WERI-Rb-1 (cell line): ENCODE results near the gene KLK4.

Experiments
- DNase-seq: peaks from one replicate; pipeline ENCODE4 v3.0.0-alpha.2; 2020
- H3K27ac ChIP-seq: fragments of 250-450 bp; sonication (Bioruptor Pico); 2 replicates; pipeline ENCODE4 v1.5.1; 2020; ENCODE audit warnings: mild to moderate bottlenecking, moderate library complexity
- H3K27me3 ChIP-seq: fragments of 250-450 bp; sonication (Bioruptor Pico); 2 replicates; pipeline ENCODE4 v1.5.1; 2021; ENCODE audit warnings: mild to moderate bottlenecking, low read depth, moderate library complexity; ENCODE audit not compliant: insufficient read depth, severe bottlenecking
- H3K36me3 ChIP-seq: fragments of 250-450 bp; sonication (Bioruptor Pico); 2 replicates; pipeline ENCODE4 v1.5.1; 2020; ENCODE audit warnings: mild to moderate bottlenecking, moderate library complexity
- H3K4me3 ChIP-seq: 2 replicates; pipeline ENCODE4 v1.5.1; 2011; ENCODE audit warnings: low read depth, mild to moderate bottlenecking, control low read depth, low read length
- H3K9me3 ChIP-seq: fragments of 250-450 bp; sonication (Bioruptor Pico); 2 replicates; pipeline ENCODE4 v1.5.1; 2021; ENCODE audit warnings: mild to moderate bottlenecking, moderate library complexity; ENCODE audit not compliant: severe bottlenecking
- TF ChIP-seq, protein P1 (sequence below): IDR thresholded peaks from 2 replicates; pipeline ENCODE4 v1.5.1; 2011; ENCODE audit warnings: low read depth, mild to moderate bottlenecking, control low read depth, inconsistent platforms, low read length

Gene KLK4

DNA sequence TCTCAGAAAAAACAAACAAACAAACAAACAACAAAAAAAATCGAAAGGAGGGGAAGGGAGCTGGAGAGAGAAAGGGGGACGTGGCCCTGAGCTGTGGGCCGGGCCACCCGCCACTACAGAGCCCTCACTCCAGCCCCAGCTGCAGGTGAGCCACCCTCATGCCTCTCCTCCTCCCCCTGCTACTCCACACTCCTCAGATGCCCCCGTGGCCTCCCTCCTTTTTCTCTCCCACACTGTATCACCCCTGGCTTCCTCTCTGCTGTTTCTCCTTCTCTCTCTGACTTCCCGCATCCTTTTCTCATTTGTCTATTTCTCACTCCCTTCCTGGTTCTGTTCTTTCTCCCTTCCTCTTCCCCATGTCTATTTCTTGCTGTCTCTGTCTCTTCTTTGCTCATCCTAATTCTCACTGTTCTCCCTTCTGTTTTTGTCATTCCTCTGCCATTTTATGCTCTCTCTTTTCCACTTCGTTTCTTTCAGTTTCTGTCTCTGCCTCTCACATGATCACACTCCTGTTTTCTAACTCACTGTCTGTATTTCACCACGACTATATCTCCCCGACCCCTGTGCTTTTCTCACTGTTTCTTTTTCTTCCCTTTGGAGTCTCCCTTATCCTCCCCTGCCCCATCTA lies 35.3 kb downstream of the KLK4 start:
- Histone ChIP-seq H3K4me3 (no peak overlapping the region), H3K27ac (no peak overlapping the region), H3K27me3 (peaks cover 95% of the 10 kb centered on the region)

DNA sequence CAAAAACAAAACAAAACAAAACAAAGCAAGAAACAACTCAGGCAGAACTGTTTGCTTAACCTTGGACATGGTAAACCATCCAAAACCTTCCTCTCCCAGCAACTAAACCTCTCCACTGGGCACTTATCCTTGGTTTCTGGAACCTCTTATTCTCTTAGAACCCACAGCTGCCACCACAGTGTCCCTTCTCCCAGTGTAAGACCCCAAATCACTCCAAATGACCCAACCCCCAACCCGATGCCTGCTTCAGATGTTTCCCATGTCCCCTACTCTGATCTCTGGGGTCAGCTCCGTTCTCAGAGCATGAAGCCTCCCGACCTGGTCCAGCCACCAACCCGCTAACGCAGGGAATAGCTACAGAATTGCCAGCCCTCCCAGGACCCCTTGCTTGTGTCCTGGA lies 37.0 kb downstream of the KLK4 start:
- TF ChIP-seq, protein P1, sequence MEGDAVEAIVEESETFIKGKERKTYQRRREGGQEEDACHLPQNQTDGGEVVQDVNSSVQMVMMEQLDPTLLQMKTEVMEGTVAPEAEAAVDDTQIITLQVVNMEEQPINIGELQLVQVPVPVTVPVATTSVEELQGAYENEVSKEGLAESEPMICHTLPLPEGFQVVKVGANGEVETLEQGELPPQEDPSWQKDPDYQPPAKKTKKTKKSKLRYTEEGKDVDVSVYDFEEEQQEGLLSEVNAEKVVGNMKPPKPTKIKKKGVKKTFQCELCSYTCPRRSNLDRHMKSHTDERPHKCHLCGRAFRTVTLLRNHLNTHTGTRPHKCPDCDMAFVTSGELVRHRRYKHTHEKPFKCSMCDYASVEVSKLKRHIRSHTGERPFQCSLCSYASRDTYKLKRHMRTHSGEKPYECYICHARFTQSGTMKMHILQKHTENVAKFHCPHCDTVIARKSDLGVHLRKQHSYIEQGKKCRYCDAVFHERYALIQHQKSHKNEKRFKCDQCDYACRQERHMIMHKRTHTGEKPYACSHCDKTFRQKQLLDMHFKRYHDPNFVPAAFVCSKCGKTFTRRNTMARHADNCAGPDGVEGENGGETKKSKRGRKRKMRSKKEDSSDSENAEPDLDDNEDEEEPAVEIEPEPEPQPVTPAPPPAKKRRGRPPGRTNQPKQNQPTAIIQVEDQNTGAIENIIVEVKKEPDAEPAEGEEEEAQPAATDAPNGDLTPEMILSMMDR = no peak

More for the DNA sequence above, 35.3 kb downstream of the KLK4 start:
- no peak for DNase-seq
- TF ChIP-seq, protein P1 = no peak
- Histone ChIP-seq H3K9me3 (no peaks in the 10 kb centered on the region), H3K36me3 (no peaks in the 10 kb centered on the region)

DNA sequence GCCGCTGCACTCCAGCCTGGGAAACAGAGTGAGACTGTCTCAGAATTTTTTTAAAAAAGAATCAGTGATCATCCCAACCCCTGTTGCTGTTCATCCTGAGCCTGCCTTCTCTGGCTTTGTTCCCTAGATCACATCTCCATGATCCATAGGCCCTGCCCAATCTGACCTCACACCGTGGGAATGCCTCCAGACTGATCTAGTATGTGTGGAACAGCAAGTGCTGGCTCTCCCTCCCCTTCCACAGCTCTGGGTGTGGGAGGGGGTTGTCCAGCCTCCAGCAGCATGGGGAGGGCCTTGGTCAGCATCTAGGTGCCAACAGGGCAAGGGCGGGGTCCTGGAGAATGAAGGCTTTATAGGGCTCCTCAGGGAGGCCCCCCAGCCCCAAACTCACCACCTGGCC lies 38.1 kb downstream of the KLK4 start, which contains the start of gene KLK2:
Gene KLK2, plus strand, starts transcription at position 384 of the 400 bp plus-strand sequence. CDS start 35 bp downstream, outside the sequence.
- DNase-seq = no peak
- Histone ChIP-seq H3K36me3 (no peaks in the 10 kb centered on the region), H3K4me3 (no peak within 1 kb of the TSS), H3K9me3 (peaks cover 9% of the 10 kb centered on the region), H3K27me3 (peaks cover 95% of the 10 kb centered on the region), H3K27ac (no peak within 1 kb of the TSS)
- TF ChIP-seq, protein P1 = no peak

More for the DNA sequence above, 37.0 kb downstream of the KLK4 start:
- H3K36me3 ChIP-seq = no peaks in the 10 kb centered on the region
- H3K9me3 ChIP-seq = peaks cover 9% of the 10 kb centered on the region
- no peak overlapping the region for H3K27ac ChIP-seq
- H3K4me3 ChIP-seq = no peak overlapping the region
- H3K27me3 ChIP-seq = peaks cover 95% of the 10 kb centered on the region
- DNase-seq = no peak

DNA sequence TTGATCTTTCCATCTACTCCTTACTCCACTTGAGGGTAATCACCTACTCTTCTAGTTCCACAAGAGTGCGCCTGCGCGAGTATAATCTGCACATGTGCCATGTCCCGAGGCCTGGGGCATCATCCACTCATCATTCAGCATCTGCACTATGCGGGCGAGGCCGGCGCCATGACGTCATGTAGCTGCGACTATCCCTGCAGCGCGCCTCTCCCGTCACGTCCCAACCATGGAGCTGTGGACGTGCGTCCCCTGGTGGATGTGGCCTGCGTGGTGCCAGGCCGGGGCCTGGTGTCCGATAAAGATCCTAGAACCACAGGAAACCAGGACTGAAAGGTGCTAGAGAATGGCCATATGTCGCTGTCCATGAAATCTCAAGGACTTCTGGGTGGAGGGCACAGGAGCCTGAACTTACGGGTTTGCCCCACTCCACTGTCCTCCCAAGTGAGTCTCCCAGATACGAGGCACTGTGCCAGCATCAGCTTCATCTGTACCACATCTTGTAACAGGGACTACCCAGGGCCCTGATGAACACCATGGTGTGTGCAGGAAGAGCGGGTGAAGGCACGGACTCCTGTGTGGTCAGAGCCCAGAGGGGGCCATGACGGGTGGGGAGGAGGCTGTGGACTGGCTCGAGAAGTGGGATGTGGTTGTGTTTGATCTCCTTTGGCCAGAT lies 40.6 kb downstream of the KLK4 start:
- Histone ChIP-seq H3K36me3 (no peaks in the 10 kb centered on the region), H3K9me3 (peaks cover 9% of the 10 kb centered on the region), H3K4me3 (no peak overlapping the region), H3K27ac (no peak overlapping the region), H3K27me3 (peaks cover 94% of the 10 kb centered on the region)
- TF ChIP-seq, protein P1 = peak; percentile 61
- DNase-seq = peak; percentile 77

DNA sequence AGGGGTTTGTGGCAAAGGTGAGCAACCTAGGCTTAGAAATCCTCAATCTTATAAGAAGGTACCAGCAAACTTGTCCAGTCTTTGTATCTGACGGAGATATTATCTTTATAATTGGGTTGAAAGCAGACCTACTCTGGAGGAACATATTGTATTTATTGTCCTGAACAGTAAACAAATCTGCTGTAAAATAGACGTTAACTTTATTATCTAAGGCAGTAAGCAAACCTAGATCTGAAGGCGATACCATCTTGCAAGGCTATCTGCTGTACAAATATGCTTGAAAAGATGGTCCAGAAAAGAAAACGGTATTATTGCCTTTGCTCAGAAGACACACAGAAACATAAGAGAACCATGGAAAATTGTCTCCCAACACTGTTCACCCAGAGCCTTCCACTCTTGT lies 41.7 kb downstream of the KLK4 start:
- peaks cover 9% of the 10 kb centered on the region for H3K9me3 ChIP-seq
- H3K36me3 ChIP-seq = no peaks in the 10 kb centered on the region
- H3K27ac ChIP-seq = no peak overlapping the region
- TF ChIP-seq, protein P1 = no peak
- no peak for DNase-seq
- no peak overlapping the region for H3K4me3 ChIP-seq
- H3K27me3 ChIP-seq = peaks cover 92% of the 10 kb centered on the region
